ENCODE results near the gene C1QTNF9. TPM values are rescaled to one million over a fixed set of nuclear protein-coding genes. Genes with fewer than 3 reads are reported as not detected.

The C1QTNF9 gene
- total and polyA plus RNA-seq, 2 of the 8 experiments (the other 6 are each of a cell fraction or from before 2014, with no cell fraction given): not detected

DNA sequence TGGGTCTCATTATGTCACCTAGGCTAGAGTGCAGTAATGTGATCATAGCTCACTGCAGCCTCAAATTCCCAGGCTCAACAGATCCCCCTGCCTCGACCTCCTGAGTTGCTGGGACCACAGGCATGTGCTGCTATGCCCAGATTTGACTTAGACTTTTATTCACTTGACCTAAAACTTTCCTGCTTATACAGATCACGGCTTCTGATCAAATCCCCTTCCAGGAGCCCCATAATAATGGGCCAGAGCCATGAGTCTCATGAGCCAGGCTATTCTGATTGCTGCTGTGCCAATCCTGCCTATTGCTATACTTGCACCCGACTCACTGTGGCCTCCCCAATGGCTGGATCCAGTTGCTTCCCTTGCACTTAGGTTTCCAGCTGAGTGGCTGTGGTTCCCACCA is 42.0 kb downstream of the C1QTNF9 start:
- H4K5ac ChIP-seq (ENCODE audit: insufficient read length, low read depth, low read length): no peak overlapping the region
- no peak for FAIRE-seq

More for the DNA sequence above, 42.0 kb downstream of the C1QTNF9 start:
- no peak for DNase-seq (ENCODE audit: low read depth in 1 of 2, low spot score in 2 of 2)
- 72% methylated on average over 3 of the region's 3 CpGs; no CpG with 5 or more reads in 1 of the 2 experiments for WGBS, 2 experiments (ENCODE audit: extremely low coverage in 1 of 2, insufficient coverage in 1 of 2, insufficient read length in 1 of 2, insufficient replicate concordance in 2 of 2, low coverage in 1 of 2, low lambda C conversion rate in 2 of 2, missing lambda C conversion rate in 1 of 2)
- Histone ChIP-seq H4K20me1 (replicated peaks in 1 of 2; ENCODE audit: control insufficient read depth in 1 of 2, insufficient read depth in 2 of 2, low read length in 2 of 2) (peaks cover 0 to 5% of the 10 kb centered on the region in 2 experiments), H2BK5ac (ENCODE audit: low read depth, low read length) (no peak overlapping the region), H2BK20ac (ENCODE audit: low read length) (no peak overlapping the region), H3K18ac (ENCODE audit: extremely low read depth, low read length) (no peak overlapping the region), H3K9ac (replicated peaks in 1 of 4; ENCODE audit: extremely low read depth in 1 of 4, low read depth in 3 of 4, low read length in 3 of 4) (no peak overlapping the region), H4K8ac (ENCODE audit: extremely low read depth, insufficient read depth, low read length) (no peak overlapping the region), H3K23me2 (ENCODE audit: low read depth, low read length) (peaks cover 7% of the 10 kb centered on the region), H3K4me1 (replicated peaks in 1 of 4; ENCODE audit: control insufficient read depth in 3 of 4, insufficient read depth in 4 of 4, low read length in 3 of 4) (no peaks in the 10 kb centered on the region), H3K9me3 (ENCODE audit: insufficient read depth in 2 of 2, low read depth in 1 of 2, low read length in 1 of 2) (peaks cover 0 to 5% of the 10 kb centered on the region in 2 experiments; a peak in 1 of 4 replicates), H2BK15ac (ENCODE audit: low read length) (no peak overlapping the region), H3K4me2 (ENCODE audit: insufficient read depth in 1 of 2, low read depth in 2 of 2, low read length in 2 of 2) (no peak overlapping the region), H3K14ac (ENCODE audit: insufficient read length) (no peak overlapping the region), H2AK5ac (ENCODE audit: low read depth, low read length) (no peak overlapping the region), H2AFZ (ENCODE audit: low read length) (no peak overlapping the region), H3K79me1 (ENCODE audit: low read depth, low read length) (no peaks in the 10 kb centered on the region), H4K91ac (replicated peaks; ENCODE audit: insufficient read length, low read length) (no peak overlapping the region), H3K23ac (ENCODE audit: insufficient read length) (no peak overlapping the region), H2BK12ac (ENCODE audit: low read depth, low read length) (no peak overlapping the region), H3K36me3 (ENCODE audit: control insufficient read depth in 2 of 4, insufficient read depth in 4 of 4, low read length in 3 of 4) (peaks cover 0 to 2% (median 0%) of the 10 kb centered on the region in 4 experiments; a peak in 1 of 8 replicates), H3K4ac (replicated peaks; ENCODE audit: insufficient read length, low read depth, low read length) (no peak overlapping the region), H3K4me3 (ENCODE audit: extremely low read depth in 1 of 4, insufficient read depth in 2 of 4, low read depth in 3 of 4, low read length in 4 of 4) (no peak overlapping the region), H3K27me3 (replicated peaks in 1 of 4; ENCODE audit: control insufficient read depth in 3 of 4, extremely low read depth in 1 of 4, insufficient read depth in 3 of 4, low read length in 3 of 4) (peaks cover 0 to 1% (median 0%) of the 10 kb centered on the region in 4 experiments; a peak in 1 of 7 replicates), H3K56ac (replicated peaks; ENCODE audit: insufficient read length, low read depth, low read length) (no peak overlapping the region), H3K79me2 (ENCODE audit: control insufficient read depth in 1 of 2, insufficient read depth in 2 of 2, low read length in 2 of 2) (no peaks in the 10 kb centered on the region), H2BK120ac (replicated peaks; ENCODE audit: low read depth, low read length) (no peak overlapping the region), H3K27ac (ENCODE audit: low read depth, low read length) (no peak overlapping the region)
- TF ChIP-seq SP2 (IDR thresholded peaks at IDR 0.05; ENCODE audit: low read length): no peak
- TF ChIP-seq BACH1 (IDR thresholded peaks at IDR 0.05; ENCODE audit: low read length): no peak
- no peak for TF ChIP-seq NANOG (IDR thresholded peaks at IDR 0.05; ENCODE audit: insufficient read depth, low read depth, low read length, poor library complexity, severe bottlenecking)
- no peak for TF ChIP-seq MAFK (IDR thresholded peaks at IDR 0.05; ENCODE audit: low read depth, low read length)
- TF ChIP-seq CREB1 (IDR thresholded peaks at IDR 0.05): no peak
- TF ChIP-seq RAD21 (IDR thresholded peaks at IDR 0.05 in 1 of 2, conservative IDR thresholded peaks at IDR 0.05 in 1 of 2; ENCODE audit: low read depth in 2 of 2, low read length in 2 of 2): no peak
- no peak for TF ChIP-seq TAF1 (IDR thresholded peaks at IDR 0.05; ENCODE audit: low read depth, low read length)
- CTCF ChIA-PET (ENCODE audit: partially characterized antibody): no interaction called here
- POLR2A ChIA-PET (ENCODE audit: partially characterized antibody): no interaction called here
